IMR-90 (cell line): ENCODE data around the gene PCMTD2. TPM values are rescaled to one million over a fixed set of nuclear protein-coding genes. Genes with fewer than 3 reads are reported as not detected.

ENCODE experiments used
- ATAC-seq: fragments of 200-7000 bp; cut with Tn5 transposase; 2 replicates; pipeline ENCODE4 v1.9.1; 2020; ENCODE audit warnings: low read depth, mild to moderate bottlenecking, moderate library complexity
- BruUV-seq: library from RNA; stranded (reverse); fragments of 400-500 nt; replicated peaks from 2 replicates; lab custom pipeline; 2021; lab: Mats Ljungman, UMichigan
- CTCF ChIA-PET: fragments of 300-600 bp; formaldehyde crosslinking; extraction: SDS; loops from one replicate; lab custom pipeline; 2021; ENCODE audit warnings: antibody characterized with exemption; lab: Yijun Ruan, JAX
- POLR2A ChIA-PET: fragments of 300-600 bp; sonication (Branson Sonifier 250); formaldehyde crosslinking; loops from one replicate; lab custom pipeline; 2022; ENCODE audit warnings: antibody characterized with exemption; ENCODE audit not compliant: unreplicated experiment; lab: Charles Lee
- DNase-seq: peaks from one replicate; pipeline ENCODE4 v3.0.0; 2013
- H2AFZ ChIP-seq: replicated peaks from 2 replicates; pipeline ENCODE3; 2013; ENCODE audit warnings: low read length, mild to moderate bottlenecking; ENCODE audit not compliant: poor library complexity
- H2AK5ac ChIP-seq: 2 replicates; pipeline ENCODE4 v1.6.1; 2013; ENCODE audit warnings: low read depth, low read length, inconsistent platforms
- H2AK9ac ChIP-seq: replicated peaks from 2 replicates; pipeline ENCODE3; 2013; ENCODE audit warnings: mild to moderate bottlenecking, low read depth, low read length, moderate library complexity; ENCODE audit not compliant: poor library complexity
- H2BK120ac ChIP-seq: 2 replicates; pipeline ENCODE4 v1.6.1; 2013; ENCODE audit warnings: low read depth, low read length, inconsistent platforms
- H2BK15ac ChIP-seq: 3 replicates; pipeline ENCODE4 v1.6.1; 2013; ENCODE audit warnings: low read depth, low read length, inconsistent platforms
- H2BK20ac ChIP-seq: 2 replicates; pipeline ENCODE4 v1.6.1; 2013; ENCODE audit warnings: low read depth, mild to moderate bottlenecking, inconsistent platforms, low read length, moderate library complexity
- H2BK5ac ChIP-seq: 2 replicates; pipeline ENCODE4 v1.6.1; 2013; ENCODE audit warnings: mild to moderate bottlenecking, low read depth, low read length, inconsistent platforms; ENCODE audit not compliant: poor library complexity, severe bottlenecking
- H3K14ac ChIP-seq: replicated peaks from 2 replicates; pipeline ENCODE4 v1.6.1; 2013; ENCODE audit warnings: low read depth, low read length, inconsistent platforms
- H3K18ac ChIP-seq: 2 replicates; pipeline ENCODE4 v1.6.1; 2013; ENCODE audit warnings: low read depth, low read length, control low read depth
- H3K23ac ChIP-seq: 2 replicates; pipeline ENCODE4 v1.6.1; 2013; ENCODE audit warnings: low read depth, low read length, inconsistent platforms
- H3K27ac ChIP-seq: 2 replicates; pipeline ENCODE4 v1.5.1; 2013; ENCODE audit warnings: mild to moderate bottlenecking, control low read depth, low read length; ENCODE audit not compliant: insufficient read depth
- H3K27me3 ChIP-seq: 2 replicates; pipeline ENCODE4 v1.6.1; 2013; ENCODE audit warnings: low read length; ENCODE audit not compliant: control insufficient read depth, insufficient read depth
- H3K36me3 ChIP-seq: 2 replicates; pipeline ENCODE4 v1.6.1; 2013; ENCODE audit warnings: low read length, mixed read lengths; ENCODE audit not compliant: control insufficient read depth, insufficient read depth
- H3K4ac ChIP-seq: 2 replicates; pipeline ENCODE4 v1.6.1; 2013; ENCODE audit warnings: low read depth, low read length, inconsistent platforms
- H3K4me1 ChIP-seq: 2 replicates; pipeline ENCODE4 v1.6.1; 2013; ENCODE audit warnings: low read length, mixed read lengths; ENCODE audit not compliant: control insufficient read depth, insufficient read depth
- H3K4me2 ChIP-seq: 2 replicates; pipeline ENCODE4 v1.6.1; 2013; ENCODE audit warnings: low read depth, mild to moderate bottlenecking, control low read depth, low read length, moderate library complexity
- H3K4me3 ChIP-seq: 2 replicates; pipeline ENCODE4 v1.5.1; 2013; ENCODE audit warnings: low read depth, mild to moderate bottlenecking, control low read depth, low read length, moderate library complexity; ENCODE audit not compliant: insufficient read depth
- H3K56ac ChIP-seq: 2 replicates; pipeline ENCODE4 v1.6.1; 2013; ENCODE audit warnings: low read length, inconsistent platforms; ENCODE audit not compliant: insufficient read depth; ENCODE audit errors: extremely low read depth
- H3K79me1 ChIP-seq, 2 experiments: 2 replicates each; pipeline ENCODE4 v1.6.1; 2013; ENCODE audit warnings: low read length in 2 of 2, inconsistent platforms in 1 of 2, low read depth in 1 of 2
- H3K9ac ChIP-seq: 2 replicates; pipeline ENCODE4 v1.6.1; 2013; ENCODE audit warnings: low read depth, low read length, control low read depth
- H3K9me1 ChIP-seq: 2 replicates; pipeline ENCODE4 v1.6.1; 2013; ENCODE audit warnings: low read length, inconsistent platforms; ENCODE audit not compliant: insufficient read depth
- H3K9me3 ChIP-seq: 2 replicates; pipeline ENCODE4 v1.6.1; 2013; ENCODE audit warnings: low read length; ENCODE audit not compliant: control insufficient read depth, insufficient read depth
- H4K20me1 ChIP-seq: 2 replicates; pipeline ENCODE4 v1.6.1; 2013; ENCODE audit warnings: low read length, inconsistent platforms; ENCODE audit not compliant: insufficient read depth
- H4K5ac ChIP-seq: 2 replicates; pipeline ENCODE4 v1.6.1; 2013; ENCODE audit warnings: mild to moderate bottlenecking, low read depth, low read length, control low read depth
- H4K8ac ChIP-seq, 2 experiments: 2 replicates each; pipeline ENCODE4 v1.6.1; 2013; ENCODE audit warnings: low read depth in 2 of 2, low read length in 2 of 2, control low read depth in 1 of 2, inconsistent platforms in 1 of 2
- H4K91ac ChIP-seq: 2 replicates; pipeline ENCODE4 v1.6.1; 2013; ENCODE audit warnings: low read depth, low read length, inconsistent platforms; ENCODE audit not compliant: insufficient read depth
- BHLHE40 ChIP-seq: fragments of 150-350 bp; IDR thresholded peaks from 2 replicates; pipeline ENCODE4 v1.6.1; 2016; ENCODE audit warnings: mild to moderate bottlenecking, low read depth, low read length
- CEBPB ChIP-seq: IDR thresholded peaks from 2 replicates; pipeline ENCODE4 v1.6.1; 2012; ENCODE audit warnings: low read depth, low read length, improper control_type of control experiment
- CHD1 ChIP-seq: IDR thresholded peaks from 2 replicates; pipeline ENCODE4 v1.6.1; 2012; ENCODE audit warnings: low read depth, low read length, improper control_type of control experiment
- CTCF ChIP-seq: conservative IDR thresholded peaks from 2 replicates; pipeline ENCODE4 v1.5.1; 2012; ENCODE audit warnings: mild to moderate bottlenecking, low read depth, low read length, improper control_type of control experiment
- FOS ChIP-seq: fragments of 150-350 bp; IDR thresholded peaks from 2 replicates; pipeline ENCODE4 v1.6.1; 2016; ENCODE audit warnings: low read depth, low read length
- MAFK ChIP-seq: IDR thresholded peaks from 2 replicates; pipeline ENCODE4 v1.6.1; 2012; ENCODE audit warnings: low read depth, low read length, improper control_type of control experiment
- MAZ ChIP-seq: IDR thresholded peaks from 2 replicates; pipeline ENCODE4 v1.6.1; 2012; ENCODE audit warnings: low read depth, mild to moderate bottlenecking, low read length, improper control_type of control experiment, moderate library complexity, borderline replicate concordance
- MXI1 ChIP-seq: IDR thresholded peaks from 2 replicates; pipeline ENCODE4 v1.6.1; 2012; ENCODE audit warnings: low read depth, mild to moderate bottlenecking, low read length, moderate library complexity, borderline replicate concordance
- POLR2A ChIP-seq: IDR thresholded peaks from 2 replicates; pipeline ENCODE4 v1.6.1; 2012; ENCODE audit warnings: mild to moderate bottlenecking, low read depth, low read length
- RAD21 ChIP-seq: IDR thresholded peaks from 2 replicates; pipeline ENCODE4 v1.6.1; 2012; ENCODE audit warnings: low read length, improper control_type of control experiment
- RCOR1 ChIP-seq: IDR thresholded peaks from 2 replicates; pipeline ENCODE4 v1.6.1; 2012; ENCODE audit warnings: mild to moderate bottlenecking, low read length, improper control_type of control experiment; ENCODE audit not compliant: insufficient replicate concordance
- RFX5 ChIP-seq: IDR thresholded peaks from 2 replicates; pipeline ENCODE4 v1.8.0; 2012; ENCODE audit warnings: low read depth, mild to moderate bottlenecking, low read length, moderate library complexity
- SMC3 ChIP-seq: fragments of 150-350 bp; IDR thresholded peaks from 2 replicates; pipeline ENCODE4 v1.6.1; 2016; ENCODE audit warnings: low read depth, mild to moderate bottlenecking, antibody characterized with exemption, low read length, moderate library complexity
- USF2 ChIP-seq: fragments of 150-350 bp; IDR thresholded peaks from 2 replicates; pipeline ENCODE4 v1.6.1; 2017; ENCODE audit warnings: mild to moderate bottlenecking, antibody characterized with exemption, low read length, low read depth
- WGBS, 2 experiments: methylation state at CpG; one replicate each; pipeline versions ENCODE4 v1.1.5 to v1.1.7; 2013; ENCODE audit warnings: missing lambda C conversion rate in 2 of 2; ENCODE audit not compliant: insufficient read length in 1 of 2; ENCODE audit errors: extremely low coverage in 2 of 2; 5-methylcytosine and 5-hydroxymethylcytosine counted together
- dilution Hi-C: fragments of 300-500 bp; cut with HindIII; formaldehyde crosslinking; loops from one replicate; pipeline ENCODE4 v1.14.3; 2018; ENCODE audit warnings: low sequenced_read_pairs; ENCODE audit not compliant: unreplicated experiment
- in situ Hi-C: fragments of 300-500 bp; cut with MboI; formaldehyde crosslinking; loops from 3 replicates; pipeline ENCODE4 v1.14.3; 2019; ENCODE audit warnings: low sequenced_read_pairs, inconsistent platforms, mixed read lengths
- intact Hi-C: fragments of 100-400 bp; cut with micrococcal nuclease; formaldehyde crosslinking; loops from 2 replicates; pipeline ENCODE4 v1.10.0; 2022
- polyA plus RNA-seq, 3 experiments: library from polyadenylated mRNA; depleted of rRNA; stranded (reverse); fragments of >200 nt; gene quantifications; 2 replicates each; pipeline ENCODE4 v1.2.3, GENCODE V29; 2012; ENCODE audit warnings: low replicate concordance in 1 of 3
- total RNA-seq: library from RNA; depleted of rRNA; stranded (reverse); fragments of >200 nt; gene quantifications from 2 replicates; pipeline ENCODE4 v1.2.3, GENCODE V29; 2012

PCMTD2 gene
- total and polyA plus RNA-seq, 2 of the 4 experiments (the other 2 are of a cell fraction): 23.6 to 28.3 TPM

DNA sequence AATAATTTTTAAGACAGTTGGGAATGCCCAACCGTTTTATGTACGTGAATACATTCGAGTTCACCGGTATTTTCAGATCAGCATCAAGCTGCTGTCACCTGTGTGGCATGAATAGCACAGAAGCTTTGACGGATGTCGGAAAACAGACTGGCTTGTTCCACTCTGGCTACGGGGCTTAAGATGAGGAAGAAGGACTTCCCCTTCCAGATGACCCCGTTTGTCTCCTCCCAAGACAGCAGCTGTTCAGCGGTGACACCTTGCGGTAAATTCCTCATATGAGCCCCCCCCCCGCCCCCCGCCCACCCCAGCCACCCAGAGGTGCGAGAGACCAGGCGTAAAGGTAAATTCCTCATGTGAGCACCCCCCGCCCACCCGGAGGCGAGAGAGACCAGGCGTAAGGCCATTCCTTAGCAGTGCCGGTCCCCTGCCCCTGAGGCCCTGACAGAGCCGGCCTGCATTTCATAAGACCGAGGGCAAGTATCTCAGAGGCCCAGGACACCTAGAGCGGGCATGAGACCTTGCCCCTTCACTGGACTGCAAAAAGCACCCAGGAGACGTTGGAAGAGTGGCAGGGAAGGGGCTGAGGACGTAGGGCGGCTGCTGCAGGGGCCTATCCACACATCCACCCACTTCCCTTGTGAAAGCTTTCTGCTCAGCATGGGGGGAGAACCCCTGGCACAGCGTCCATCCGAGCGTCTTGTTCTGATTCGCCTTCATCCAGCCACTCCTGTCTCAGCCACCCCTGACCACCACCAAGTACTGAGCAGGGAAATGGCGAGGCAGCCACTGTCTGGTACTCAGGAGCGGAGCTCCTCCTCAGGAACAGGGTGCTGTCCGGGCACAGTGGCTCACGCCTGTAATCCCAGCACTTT lies 7.3 kb upstream of the PCMTD2 start:
- H3K4me3 ChIP-seq: no peak overlapping the region
- BruUV-seq: no TSS peak
- DNase-seq (no peak), ATAC-seq (no peak)
- no peak overlapping the region for H4K91ac ChIP-seq
- no peak overlapping the region for H3K18ac ChIP-seq
- H4K8ac ChIP-seq: no peak overlapping the region
- H2BK20ac ChIP-seq: no peak overlapping the region
- no peak overlapping the region for H3K9ac ChIP-seq
- H2AK9ac ChIP-seq: no peak overlapping the region
- intact Hi-C loops: no loop called here
- no peak overlapping the region for H2BK120ac ChIP-seq
- no peaks in the 10 kb centered on the region for H4K20me1 ChIP-seq
- 64% methylated on average over 6 of the region's 33 CpGs; no CpG with 5 or more reads in 1 of the 2 experiments for whole genome bisulfite sequencing, 2 experiments
- ChIA-PET POLR2A (no interaction called here), CTCF (interaction anchor here (1.4 kb wide), 1 partner anchor 8 kb away, joined by 5 read pairs; no protein-coding TSS in a partner anchor)
- H3K27ac ChIP-seq: no peak overlapping the region
- H3K4me2 ChIP-seq: no peak overlapping the region
- in situ Hi-C loops: no loop called here
- H3K14ac ChIP-seq: no peak overlapping the region
- no peaks in the 10 kb centered on the region for H3K36me3 ChIP-seq
- no peak overlapping the region for H2BK15ac ChIP-seq
- dilution Hi-C loops: no loop called here
- TF ChIP-seq MAFK: no peak
- no peak for TF ChIP-seq RCOR1
- TF ChIP-seq FOS: no peak
- no peak for TF ChIP-seq SMC3
- no peak for TF ChIP-seq BHLHE40
- TF ChIP-seq POLR2A: no peak
- no peak for TF ChIP-seq MAZ
- TF ChIP-seq CEBPB: no peak
- no peak for TF ChIP-seq RAD21
- no peak for TF ChIP-seq MXI1
- no peak for TF ChIP-seq CHD1
- TF ChIP-seq CTCF: no peak
- TF ChIP-seq RFX5: no peak
- TF ChIP-seq USF2: no peak
- H3K9me3 ChIP-seq: no peaks in the 10 kb centered on the region
- no peak overlapping the region for H4K5ac ChIP-seq
- no peak overlapping the region for H3K56ac ChIP-seq
- no peak overlapping the region for H2AFZ ChIP-seq
- H3K27me3 ChIP-seq: peaks cover 56% of the 10 kb centered on the region
- no peaks in the 10 kb centered on the region for H3K9me1 ChIP-seq
- no peak overlapping the region for H3K23ac ChIP-seq
- H3K79me1 ChIP-seq: no peaks in the 10 kb centered on the region
- H3K4ac ChIP-seq: no peak overlapping the region
- H2BK5ac ChIP-seq: no peak overlapping the region
- no peak overlapping the region for H2AK5ac ChIP-seq
- H3K4me1 ChIP-seq: no peaks in the 10 kb centered on the region
